GM21619 (cell line): ENCODE results near the gene ACTL7B.
"Not testable (repeated sequence)": the region's sequence is repeated elsewhere in the genome, so short reads cannot be mapped to it uniquely, and the experiment has no call there.

Experiments
- ATAC-seq: cut with Tn5 transposase; IDR thresholded peaks from one replicate; pipeline ENCODE4 v1.9.1; 2021; ENCODE audit not compliant: unreplicated experiment

Gene ACTL7B, protein sequence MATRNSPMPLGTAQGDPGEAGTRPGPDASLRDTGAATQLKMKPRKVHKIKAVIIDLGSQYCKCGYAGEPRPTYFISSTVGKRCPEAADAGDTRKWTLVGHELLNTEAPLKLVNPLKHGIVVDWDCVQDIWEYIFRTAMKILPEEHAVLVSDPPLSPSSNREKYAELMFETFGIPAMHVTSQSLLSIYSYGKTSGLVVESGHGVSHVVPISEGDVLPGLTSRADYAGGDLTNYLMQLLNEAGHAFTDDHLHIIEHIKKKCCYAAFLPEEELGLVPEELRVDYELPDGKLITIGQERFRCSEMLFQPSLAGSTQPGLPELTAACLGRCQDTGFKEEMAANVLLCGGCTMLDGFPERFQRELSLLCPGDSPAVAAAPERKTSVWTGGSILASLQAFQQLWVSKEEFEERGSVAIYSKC

DNA sequence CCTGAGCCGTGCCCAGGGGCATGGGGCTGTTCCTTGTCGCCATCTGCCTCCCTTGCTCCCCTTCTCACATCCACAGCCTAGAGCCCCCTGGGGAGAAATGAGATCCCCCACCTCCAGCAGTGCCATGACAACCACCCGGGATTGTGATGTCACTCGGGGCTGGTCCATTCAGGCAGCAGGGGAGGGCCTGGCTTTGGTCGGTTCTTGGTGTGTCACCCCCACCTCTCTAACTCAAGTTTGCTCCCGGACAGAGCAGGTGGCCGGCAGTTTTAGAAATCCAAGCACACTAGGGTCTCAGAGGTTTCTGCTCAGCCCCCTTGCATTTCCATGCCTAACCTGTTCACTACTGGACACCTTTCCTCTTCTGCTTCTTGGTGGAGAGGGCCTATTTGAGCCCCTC is at the start of gene ACTL7B:
ACTL7B (minus strand) TSS at position 99 of the 400 bp plus-strand sequence; CDS start at position 43, 56 bp downstream.
- ATAC-seq = no peak

DNA sequence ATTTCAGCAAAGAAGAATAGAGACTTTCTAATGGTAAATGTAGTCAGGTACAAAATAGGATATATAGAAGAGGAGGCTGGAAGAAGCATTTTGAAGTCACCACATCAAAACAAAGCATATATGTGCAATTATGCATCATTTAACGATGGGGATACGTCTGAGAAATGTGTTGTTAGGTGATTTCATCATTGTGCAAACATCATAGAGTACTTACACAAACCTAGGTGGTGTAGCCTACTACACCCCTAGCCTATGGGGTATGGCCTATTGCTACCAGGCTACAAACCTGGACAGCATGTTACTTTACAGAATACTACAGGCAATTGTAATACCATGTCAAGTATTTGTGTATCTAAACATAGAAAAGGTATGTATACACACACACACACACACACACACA is 49.7 kb upstream of the ACTL7B start:
- ATAC-seq = no peak

DNA sequence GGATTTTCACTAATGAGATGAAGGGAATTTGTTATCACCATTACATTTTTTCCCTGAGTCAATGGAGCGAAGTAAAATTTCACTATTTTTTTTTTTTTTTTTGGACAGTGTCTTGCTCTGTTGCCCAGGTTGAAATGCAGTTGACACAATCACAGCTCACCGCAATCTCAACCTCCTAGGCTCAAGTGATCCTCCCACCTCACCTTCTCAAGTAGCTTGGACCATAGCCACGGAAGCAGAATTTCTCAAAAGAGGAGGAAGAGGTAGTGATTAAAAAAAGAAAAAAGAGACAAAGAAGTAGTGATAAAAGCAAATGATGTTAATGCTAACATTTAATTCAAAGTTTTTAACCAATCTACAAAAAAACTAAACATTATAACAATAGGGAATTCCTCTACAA is 48.4 kb upstream of the ACTL7B start:
- no peak for ATAC-seq

DNA sequence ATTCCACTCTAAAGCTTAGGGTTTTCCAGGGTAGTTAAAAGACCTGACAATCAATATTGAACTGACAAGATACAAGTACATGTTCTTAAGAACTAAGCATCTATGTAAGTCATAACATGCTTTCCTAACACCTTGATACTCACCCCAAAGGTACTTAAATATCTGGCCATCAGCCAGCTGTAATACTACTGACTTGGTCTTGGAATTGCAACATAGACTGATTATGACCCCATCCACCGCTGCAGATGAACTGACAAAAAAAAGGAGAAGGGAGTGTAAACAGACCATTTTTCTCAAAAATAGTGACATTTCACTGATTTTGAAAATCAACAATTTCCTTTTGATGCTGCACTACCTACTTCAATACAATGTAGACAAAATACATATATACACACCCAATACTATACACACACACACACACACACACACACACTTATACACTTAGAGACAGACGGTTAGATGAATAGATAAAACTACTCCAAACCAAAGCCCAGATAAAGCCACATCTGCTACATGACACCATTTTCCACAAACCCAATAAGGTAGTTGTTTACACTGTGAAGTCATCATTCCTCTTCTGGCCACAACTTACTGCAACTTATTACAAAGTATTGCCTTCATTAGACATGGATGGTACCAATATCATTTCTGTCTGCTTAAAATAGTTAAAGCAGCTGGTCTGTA is 47.8 kb upstream of the ACTL7B start:
- no peak for ATAC-seq

DNA sequence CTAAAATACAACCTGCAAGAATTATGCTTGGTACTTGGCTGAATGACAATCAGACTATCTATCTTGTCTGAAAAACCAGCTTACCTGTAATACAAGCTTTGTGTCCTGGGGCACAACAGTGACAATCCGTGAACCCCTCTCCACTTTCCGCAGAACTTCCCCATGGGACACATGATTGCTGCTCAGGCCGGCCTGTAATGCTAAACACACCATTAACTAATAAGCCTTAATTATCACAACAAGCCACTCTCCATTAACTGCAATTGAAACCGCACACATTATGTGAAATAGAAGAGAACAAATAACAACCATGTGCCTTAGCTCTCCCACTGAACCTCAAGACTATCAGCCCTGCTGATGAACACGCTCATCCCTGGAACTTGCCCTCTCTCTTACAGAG is 44.4 kb upstream of the ACTL7B start:
- no peak for ATAC-seq

DNA sequence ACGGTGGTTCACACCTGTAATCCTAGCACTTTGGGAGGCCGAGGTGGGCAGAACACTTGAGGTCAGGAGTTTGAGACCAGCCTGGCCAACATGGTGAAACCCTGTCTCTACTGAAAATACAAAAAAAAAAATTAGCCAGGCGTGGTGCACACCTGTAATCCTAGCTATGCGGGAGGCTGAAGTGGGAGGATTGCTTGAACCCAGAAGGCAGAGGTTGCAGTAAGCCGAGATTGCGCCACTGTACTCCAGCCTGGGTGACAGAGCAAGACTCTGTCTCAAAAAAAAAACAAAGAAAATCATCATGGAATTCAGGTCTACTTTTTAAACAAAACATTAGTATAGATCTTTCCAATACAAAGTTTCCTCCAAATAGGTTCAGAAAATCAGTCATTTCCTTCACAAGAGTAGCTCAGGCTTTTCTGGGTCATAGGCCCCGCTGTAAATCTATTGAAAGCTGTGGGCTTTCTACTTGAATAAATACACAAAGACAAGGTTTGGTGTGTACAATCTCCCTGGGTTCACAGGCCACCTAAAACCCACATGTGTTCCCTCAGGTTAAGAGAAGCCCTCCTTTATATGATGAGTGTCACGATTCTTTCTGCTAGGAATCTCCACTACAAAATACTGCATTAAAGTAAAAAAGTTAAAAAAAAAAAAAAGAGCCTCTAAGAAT is 43.4 kb upstream of the ACTL7B start:
- not testable (repeated sequence) for ATAC-seq

DNA sequence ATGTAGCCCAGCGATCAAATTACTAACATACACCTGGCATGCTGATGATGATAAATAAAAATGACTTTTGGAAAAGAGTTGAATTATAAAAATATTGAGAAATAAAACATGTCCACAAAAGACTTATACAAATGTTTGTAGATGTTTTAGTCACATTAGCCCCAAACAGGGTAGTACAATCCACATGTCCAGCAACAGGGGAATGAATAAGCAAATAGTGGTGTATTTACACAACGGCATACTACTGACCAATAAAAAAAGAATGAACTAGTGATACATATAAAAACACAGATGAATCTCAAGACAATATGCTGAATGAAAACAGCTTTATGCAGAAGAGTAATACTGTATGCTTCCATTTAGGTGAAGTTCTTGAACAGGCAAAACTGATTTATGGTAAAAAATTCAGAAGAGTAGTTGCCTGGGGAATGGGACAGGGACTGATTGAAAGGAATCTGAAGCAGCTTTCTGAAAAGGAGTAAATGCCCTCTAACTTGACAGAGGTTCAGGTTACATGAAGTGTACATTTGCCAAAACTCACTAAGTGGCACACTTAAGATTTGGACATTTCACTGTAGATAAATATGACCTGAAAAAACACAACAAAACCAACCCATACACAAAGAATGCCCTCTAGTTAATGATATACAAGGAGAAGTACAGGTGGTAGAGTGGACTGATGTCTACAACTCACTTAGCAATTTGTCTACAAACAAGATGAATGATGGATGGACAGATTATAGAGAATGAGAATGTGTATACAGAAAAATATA is 41.7 kb upstream of the ACTL7B start:
- ATAC-seq = no peak

GRCh38 chr9:108894225-108894997 is 38.6 kb upstream of the ACTL7B start:
- ATAC-seq = no peak

DNA sequence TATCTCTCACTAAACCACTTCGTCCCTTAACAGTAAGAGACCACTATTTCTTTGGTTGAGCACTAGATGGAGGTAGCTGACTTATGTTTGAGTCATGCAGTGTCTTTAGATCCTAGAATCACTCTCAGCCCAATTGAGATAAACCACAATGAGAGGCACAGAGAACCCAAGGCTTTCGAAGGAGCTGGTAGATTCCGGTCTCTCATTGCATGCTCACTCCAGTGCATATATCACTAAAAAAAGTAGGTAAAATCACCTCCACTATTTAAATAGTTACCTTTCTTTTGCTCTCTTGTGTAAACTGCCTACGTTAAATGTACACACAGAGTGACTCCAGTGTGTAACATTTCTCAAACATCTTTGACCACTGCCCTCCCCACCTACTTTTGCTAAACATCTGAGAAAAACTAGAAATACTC is 33.9 kb upstream of the ACTL7B start:
- no peak for ATAC-seq

DNA sequence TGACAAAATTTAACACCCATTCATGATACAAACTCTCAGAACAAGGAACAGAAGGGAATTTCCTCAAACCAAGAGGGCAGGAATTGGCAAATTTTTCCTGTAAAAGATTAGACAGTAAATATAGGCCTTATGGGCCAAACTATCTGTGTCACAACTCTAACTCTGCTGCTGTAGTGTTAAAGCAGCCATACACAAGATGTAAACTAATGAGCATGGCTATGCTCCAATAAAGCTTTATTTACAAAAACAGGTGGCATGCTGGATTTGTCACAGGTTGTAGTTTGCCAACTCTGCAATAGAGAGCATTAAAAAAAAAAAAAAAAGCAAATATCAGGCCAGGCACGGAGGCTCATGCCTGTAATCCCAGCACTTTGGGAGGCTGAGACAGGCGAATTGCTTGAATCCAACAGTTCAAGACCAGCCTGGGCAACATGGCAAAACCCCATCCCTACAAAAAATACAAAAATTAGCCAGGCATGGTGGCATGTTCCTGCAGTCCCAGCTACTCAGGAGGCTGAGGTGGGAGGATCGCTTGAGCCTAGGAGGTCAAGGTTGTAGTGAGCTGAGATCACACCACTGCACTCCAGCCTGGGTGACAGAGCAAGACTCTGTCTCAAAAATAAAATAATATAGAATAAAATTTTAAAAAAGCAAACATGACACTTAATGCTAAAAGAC is 30.9 kb upstream of the ACTL7B start:
- ATAC-seq = not testable (repeated sequence)

DNA sequence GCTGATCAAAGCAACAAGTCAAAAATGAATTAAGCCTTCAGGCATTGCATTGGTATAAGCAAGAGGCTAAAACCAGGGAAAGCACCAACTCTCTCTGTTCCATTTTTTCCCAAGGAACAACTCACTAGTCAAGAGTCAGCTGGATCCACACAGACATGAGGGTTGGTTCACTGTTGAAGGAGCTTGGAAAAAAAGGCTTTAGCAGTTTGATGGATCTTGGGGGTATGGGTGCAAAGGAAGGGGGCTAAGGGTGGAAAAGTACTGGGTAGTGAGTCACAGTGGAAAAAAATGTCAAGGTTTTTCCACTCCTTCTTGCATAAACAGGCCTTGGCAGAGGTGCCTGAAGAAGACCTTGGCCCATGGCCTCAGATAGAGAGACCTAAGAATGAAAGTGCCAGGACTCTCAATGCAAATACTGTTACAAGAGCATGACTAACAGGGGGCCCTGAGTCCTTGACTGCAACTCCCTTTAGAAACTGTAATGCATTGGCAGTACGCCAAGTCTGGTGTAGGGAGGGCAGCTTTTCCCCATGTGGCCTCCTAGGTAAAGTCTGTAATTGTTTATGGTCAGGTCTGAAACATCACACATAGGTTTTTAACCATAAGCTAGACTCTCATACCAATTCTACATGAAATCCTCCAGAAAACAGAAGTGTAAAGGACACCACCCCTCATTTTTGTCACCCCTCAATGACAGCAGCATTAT is 30.0 kb upstream of the ACTL7B start:
- ATAC-seq = peak; percentile 99

DNA sequence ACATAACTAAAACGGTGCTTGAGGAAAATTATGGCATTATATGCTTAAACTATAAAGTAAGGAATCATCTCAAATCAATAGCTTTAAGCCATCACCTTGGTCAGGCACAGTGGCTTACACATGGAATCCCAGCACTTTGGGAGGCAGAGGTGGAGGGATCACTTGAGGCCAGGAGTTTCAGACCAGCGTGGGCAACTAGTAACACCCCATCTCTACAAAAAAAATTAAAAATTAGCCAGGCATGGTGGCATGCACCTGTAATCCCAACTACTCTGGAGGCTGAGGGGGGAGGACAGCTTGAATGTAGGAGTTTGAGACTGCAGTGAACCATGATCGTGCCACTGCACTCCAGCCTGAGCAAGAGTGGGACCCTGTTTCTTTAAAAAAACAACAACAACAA is 28.9 kb upstream of the ACTL7B start:
- ATAC-seq = no peak

GRCh38 chr9:108883085-108883484 is 27.3 kb upstream of the ACTL7B start:
- no peak for ATAC-seq

GRCh38 chr9:108882052-108882888 is 26.5 kb upstream of the ACTL7B start:
- ATAC-seq = no peak

DNA sequence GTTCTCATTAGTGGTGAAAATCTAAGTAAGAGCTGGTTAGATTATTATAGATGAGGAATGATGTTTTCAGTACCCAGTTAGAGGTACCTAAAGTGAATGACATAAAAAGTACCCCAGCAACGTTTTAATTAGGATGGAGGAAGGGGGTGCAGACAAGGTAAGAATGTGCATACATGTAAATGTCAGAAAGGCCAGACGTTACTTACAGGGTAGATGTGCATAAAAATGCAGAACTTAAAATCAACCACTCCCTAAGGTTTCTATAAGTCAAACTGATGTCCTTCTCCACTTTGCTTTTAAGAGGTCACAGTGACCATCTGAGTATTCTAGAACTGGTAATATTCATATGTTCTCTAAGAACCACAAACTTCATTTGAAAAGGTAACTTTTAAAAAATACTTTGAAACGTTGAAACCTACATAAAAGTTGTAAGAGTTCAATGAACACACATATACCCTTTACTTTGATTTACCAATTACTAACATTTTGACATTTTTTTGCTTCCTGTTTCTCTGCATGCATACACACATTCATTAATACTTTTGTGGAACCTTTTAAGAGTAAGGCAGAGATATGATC is 25.0 kb upstream of the ACTL7B start:
- no peak for ATAC-seq

DNA sequence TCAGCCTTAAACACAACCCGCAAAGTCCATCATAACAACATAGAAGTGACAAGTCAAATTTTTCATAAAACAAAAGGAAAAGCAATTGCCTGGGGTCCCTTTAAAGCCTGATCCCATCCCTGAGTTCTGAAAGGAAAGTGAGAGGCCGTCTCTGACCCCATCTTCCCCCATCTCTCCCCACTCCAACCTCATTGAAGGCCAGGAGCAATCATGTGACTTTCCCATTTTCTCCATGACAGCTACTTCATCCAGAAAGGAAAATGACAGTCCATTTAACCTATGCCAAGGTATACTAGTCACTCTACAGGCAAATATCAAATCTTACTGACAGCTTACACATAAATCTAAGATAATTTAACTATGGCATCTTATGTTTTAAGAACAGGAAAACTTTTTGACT is 21.7 kb upstream of the ACTL7B start:
- ATAC-seq = no peak

DNA sequence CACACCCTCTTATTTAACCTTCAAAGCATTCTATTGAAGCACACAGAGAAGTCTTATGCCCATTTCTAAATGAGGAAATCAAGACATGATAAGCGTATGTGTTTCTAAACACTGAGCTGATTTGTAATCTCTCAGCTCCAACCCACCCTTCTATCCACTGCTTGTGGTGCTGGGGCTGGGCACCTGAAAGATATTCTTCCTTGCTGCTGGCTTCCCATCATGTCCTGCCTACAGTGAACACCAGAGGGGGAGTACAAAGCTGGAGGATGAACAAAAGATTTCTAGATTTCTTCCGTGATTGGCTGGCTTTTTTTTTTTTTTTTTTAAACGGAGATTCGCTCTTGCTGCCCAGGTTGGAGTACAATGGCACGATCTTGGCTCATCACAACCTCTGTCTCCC is 20.6 kb upstream of the ACTL7B start:
- no peak for ATAC-seq
